ENCODE results near the gene KLHL35. TPM values are rescaled to one million over a fixed set of nuclear protein-coding genes. Genes with fewer than 3 reads are reported as not detected.

KLHL35 gene
- total and polyA plus RNA-seq, 8 donors, result 0.89 to 2.9 (median 1.7) TPM; not detected in 2

GRCh38 chr11:75441804-75442132, 8.8 kb upstream of the KLHL35 start:
- TF ChIP-seq POLR2A (IDR thresholded peaks at IDR 0.05) (no peak), POLR2AphosphoS5 (IDR thresholded peaks at IDR 0.05) (no peak), CTCF (IDR thresholded peaks at IDR 0.05) (no peak), EP300 (IDR thresholded peaks at IDR 0.05) (no peak)
- intact Hi-C loops (cut with DNase I; ENCODE audit: low total_unique reads), result no loop called here
- no peaks in the 10 kb centered on the region for H3K9me3 ChIP-seq
- H3K27me3 ChIP-seq, result peaks cover 0 to 3% (median 0%) of the 10 kb centered on the region in 3 donors
- H3K4me1 ChIP-seq, result peaks cover 0 to 17% (median 12%) of the 10 kb centered on the region in 4 donors
- no peaks in the 10 kb centered on the region for H3K36me3 ChIP-seq
- no peak overlapping the region for H3K27ac ChIP-seq
- WGBS, 5 donors, result 37 to 63% (median 45%) methylated on average over 7 of the region's 7 CpGs
- no peak overlapping the region for H3K4me3 ChIP-seq
- peak in 1 of 2 donors; percentile 76 for DNase-seq

- H3K36me3 ChIP-seq, result no peaks in the 10 kb centered on the region
- no peaks in the 10 kb centered on the region for H3K9me3 ChIP-seq
- DNase-seq, result no peak
- H3K27me3 ChIP-seq, result peaks cover 0 to 3% (median 0%) of the 10 kb centered on the region in 3 donors
- H3K4me1 ChIP-seq, result peaks cover 0 to 17% (median 12%) of the 10 kb centered on the region in 4 donors
- no peak overlapping the region for H3K4me3 ChIP-seq
- 78 to 88% (median 82%) methylated on average over 14 to 27 of the region's 27 CpGs for WGBS, 5 donors
- intact Hi-C loops (cut with DNase I; ENCODE audit: low total_unique reads), result no loop called here
- no peak overlapping the region for H3K27ac ChIP-seq
- TF ChIP-seq POLR2A (IDR thresholded peaks at IDR 0.05), result no peak
- TF ChIP-seq CTCF (IDR thresholded peaks at IDR 0.05), result no peak
- no peak for TF ChIP-seq EP300 (IDR thresholded peaks at IDR 0.05)
Measured at GRCh38 chr11:75440960-75441803, 8.2 kb upstream of the KLHL35 start.

- H3K4me3 ChIP-seq, result no peak overlapping the region
- H3K9me3 ChIP-seq, result no peaks in the 10 kb centered on the region
- H3K27ac ChIP-seq, result no peak overlapping the region
- H3K27me3 ChIP-seq, result no peaks in the 10 kb centered on the region
- H3K36me3 ChIP-seq, result peaks cover 0 to 5% (median 0%) of the 10 kb centered on the region in 4 donors
- no peak for TF ChIP-seq EP300 (IDR thresholded peaks at IDR 0.05)
- no peak for TF ChIP-seq CTCF (IDR thresholded peaks at IDR 0.05)
- TF ChIP-seq POLR2A (IDR thresholded peaks at IDR 0.05), result no peak
- no peak for TF ChIP-seq POLR2AphosphoS5 (IDR thresholded peaks at IDR 0.05)
- no peak for DNase-seq
- WGBS, 5 donors, result 79 to 82% (median 80%) methylated on average over 13 of the region's 13 CpGs
- H3K4me1 ChIP-seq, result peaks cover 0 to 16% (median 11%) of the 10 kb centered on the region in 4 donors
- intact Hi-C loops (cut with DNase I; ENCODE audit: low total_unique reads), result no loop called here
Measured at GRCh38 chr11:75439495-75440120, 6.6 kb upstream of the KLHL35 start.

GRCh38 chr11:75439026-75439425, 6.0 kb upstream of the KLHL35 start:
- Histone ChIP-seq H3K27ac (no peak overlapping the region), H3K36me3 (peaks cover 0 to 5% (median 0%) of the 10 kb centered on the region in 4 donors), H3K4me1 (peaks cover 0 to 16% (median 11%) of the 10 kb centered on the region in 4 donors), H3K9me3 (no peaks in the 10 kb centered on the region), H3K4me3 (no peak overlapping the region), H3K27me3 (peaks cover 0 to 1% (median 0%) of the 10 kb centered on the region in 3 donors)
- 77 to 81% (median 79%) methylated on average over 14 of the region's 14 CpGs for WGBS, 5 donors
- intact Hi-C loops (cut with DNase I; ENCODE audit: low total_unique reads), result no loop called here
- DNase-seq, result no peak
- TF ChIP-seq CTCF (IDR thresholded peaks at IDR 0.05) (no peak), POLR2A (IDR thresholded peaks at IDR 0.05) (no peak), EP300 (IDR thresholded peaks at IDR 0.05) (no peak), POLR2AphosphoS5 (IDR thresholded peaks at IDR 0.05) (no peak)

All from stomach (tissue), 9 donors.